GM18873 (cell line): ENCODE data around the gene GADL1.

Experiments
- ATAC-seq: cut with Tn5 transposase; IDR thresholded peaks from one replicate; pipeline ENCODE4 v1.9.1; 2021; ENCODE audit warnings: mild to moderate bottlenecking, moderate library complexity, moderate number of reproducible peaks; ENCODE audit not compliant: unreplicated experiment, low FRiP score

The GADL1 gene

DNA sequence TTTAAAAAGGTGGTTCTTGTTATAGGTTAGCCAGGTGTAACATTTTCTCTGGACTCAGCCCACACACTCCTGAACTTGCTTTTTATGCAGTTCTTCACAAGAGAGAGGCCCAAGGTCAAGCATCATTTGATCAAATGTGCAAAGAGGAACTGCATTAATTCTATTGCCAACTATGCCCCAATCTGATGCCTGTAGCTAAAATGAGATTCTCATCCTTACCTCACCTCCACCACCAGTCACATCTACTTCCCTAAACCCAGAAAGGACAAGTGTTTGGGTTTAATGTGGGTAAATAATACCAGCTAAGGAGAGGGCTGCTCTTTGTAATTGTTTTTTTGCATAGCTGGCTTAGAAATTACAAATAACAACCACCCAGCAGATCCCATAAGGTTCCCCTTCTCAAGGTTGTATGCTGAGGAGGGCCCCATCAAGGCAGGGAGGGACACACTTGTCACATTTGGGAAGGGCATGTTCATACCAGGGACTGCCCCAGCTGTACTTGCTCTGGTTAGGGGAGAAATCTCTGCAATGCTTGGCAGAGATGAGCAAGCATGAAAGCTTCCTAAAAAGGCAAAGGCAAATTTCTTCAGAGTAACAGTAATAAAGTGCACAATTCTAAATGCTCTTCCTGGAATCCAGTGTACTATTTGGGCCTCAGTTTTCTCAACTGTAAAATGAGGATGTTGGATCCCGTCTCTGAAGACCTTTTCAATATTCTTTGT is 211.9 kb downstream of the GADL1 start:
- ATAC-seq = no peak

DNA sequence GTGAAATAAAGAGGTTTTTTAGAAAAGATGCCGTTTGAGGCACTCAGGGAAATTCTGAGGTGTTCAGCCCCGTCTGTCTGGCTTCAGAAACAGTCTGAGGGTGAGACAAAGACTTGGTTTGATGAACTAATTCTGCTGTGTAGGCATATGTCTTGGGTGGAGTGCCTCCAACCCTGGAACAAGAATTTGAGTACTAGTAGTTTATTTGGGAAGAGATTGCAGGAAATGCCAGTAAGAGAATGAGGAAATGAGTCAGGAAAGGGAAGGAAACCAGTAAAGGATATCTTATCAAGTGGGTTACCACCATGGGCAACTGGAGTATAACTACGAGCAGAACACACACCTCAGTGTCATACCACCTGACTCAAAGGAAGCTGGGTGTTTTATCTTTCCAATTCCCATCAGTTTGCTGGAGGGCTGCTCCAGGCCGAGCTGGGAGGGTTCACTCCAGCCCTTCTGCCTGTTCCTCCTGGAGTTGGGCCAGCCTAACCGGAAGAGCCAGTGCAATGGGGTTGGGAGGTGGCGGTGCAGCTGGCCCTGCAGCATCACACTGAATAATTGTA is 212.7 kb downstream of the GADL1 start:
- ATAC-seq = no peak

GRCh38 chr3:30680789-30681648 is 213.4 kb downstream of the GADL1 start:
- ATAC-seq = no peak

DNA sequence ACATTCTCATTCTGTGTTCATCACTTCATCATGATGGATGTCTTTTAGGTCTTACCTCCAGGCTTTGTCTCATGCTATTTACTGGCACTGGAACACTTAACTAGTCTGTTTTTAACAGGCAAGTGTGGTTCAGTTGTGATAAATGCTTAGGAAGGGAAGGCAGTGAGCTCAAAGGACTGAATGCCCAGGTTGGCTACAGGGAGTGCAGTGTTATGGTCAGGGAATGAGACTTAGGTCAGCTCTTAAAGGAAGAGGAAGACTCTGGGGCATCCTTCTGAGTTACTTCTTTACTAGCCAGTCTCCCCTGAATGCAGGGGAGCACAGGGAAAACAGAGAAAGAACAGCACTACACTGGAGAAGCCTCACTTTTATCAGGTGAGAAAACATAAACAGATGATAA is 215.4 kb downstream of the GADL1 start:
- no peak for ATAC-seq

DNA sequence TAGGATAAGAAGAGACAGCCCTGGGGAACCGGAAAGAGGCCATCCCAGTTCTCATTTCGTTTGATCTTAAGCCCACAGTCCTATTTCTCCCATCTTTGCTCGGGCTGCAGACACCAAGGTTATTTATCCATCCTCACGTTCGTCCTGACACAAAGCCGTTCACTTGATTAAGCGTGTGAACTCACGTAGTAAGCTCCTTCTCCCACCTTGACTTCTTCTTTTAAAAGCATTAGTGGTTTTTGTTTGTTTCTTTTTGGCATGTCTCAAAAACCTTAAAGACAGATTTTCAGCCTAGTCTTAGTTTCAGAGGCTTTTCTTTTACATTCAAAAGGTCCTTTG is 217.1 kb downstream of the GADL1 start:
- no peak for ATAC-seq

DNA sequence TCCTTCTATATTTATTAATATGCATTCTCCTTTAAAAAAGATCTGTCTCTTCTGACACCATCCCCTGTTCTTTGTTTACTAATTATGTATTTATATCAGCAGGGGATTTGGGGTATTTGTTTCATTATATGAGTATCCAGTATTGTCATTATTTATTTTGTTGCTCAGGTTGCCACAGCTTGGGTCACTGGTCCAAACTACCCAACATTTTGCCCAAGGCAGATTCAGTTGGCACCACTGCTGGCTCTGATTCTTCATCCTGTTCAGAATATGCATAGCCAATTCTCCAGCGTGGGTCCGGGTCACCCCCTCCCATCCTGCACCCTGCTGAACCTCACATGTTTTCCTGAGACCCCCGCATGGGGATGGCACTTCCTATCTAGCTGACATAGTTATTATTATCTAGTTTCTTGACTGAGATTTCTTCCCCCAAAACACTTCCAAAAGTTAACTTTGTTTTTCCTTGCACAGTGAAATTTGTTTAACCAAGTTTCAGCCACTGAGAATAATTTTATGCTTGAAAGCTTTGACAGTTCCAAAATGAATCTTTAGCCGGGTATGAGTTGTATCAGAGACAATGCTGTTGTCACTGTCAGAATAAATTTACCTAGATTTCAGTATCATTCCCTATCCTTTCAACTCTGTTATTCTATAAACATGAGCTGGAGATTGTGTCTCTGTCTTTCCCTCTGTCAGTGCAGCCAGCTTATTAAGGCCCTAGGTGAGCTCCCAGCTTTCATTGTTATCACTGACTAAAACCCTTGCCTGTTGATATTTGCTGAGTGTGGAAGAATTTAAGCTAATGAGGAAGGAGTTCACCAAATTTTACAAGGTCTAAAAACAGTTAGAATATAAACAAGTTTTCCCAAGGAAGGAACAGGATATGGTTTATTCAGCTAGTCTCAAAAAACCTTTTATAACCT is 217.8 kb downstream of the GADL1 start:
- ATAC-seq = no peak
